NCI-H1930 (cell line): Measurements from ENCODE around the gene DLX6.
"Not testable (repeated sequence)": the region's sequence is repeated elsewhere in the genome, so short reads cannot be mapped to it uniquely, and the experiment has no call there.

ENCODE experiments used
- DNase-seq, 2 experiments: peaks; one replicate each; lab custom pipeline; 2025; lab: John Stamatoyannopoulos, UW

Gene DLX6

GRCh38 chr7:97022491-97023306, 17.3 kb downstream of the DLX6 start:
- peak in 1 of 2 experiments; percentile 42 for DNase-seq

GRCh38 chr7:97024209-97025129, 19.1 kb downstream of the DLX6 start, which contains the start of gene DLX5:
TSS of gene DLX5 (minus strand) at chr7:97024831. CDS start at chr7:97024623, 208 bp downstream.
- DNase-seq, result peak; percentile 91 to 92

DNA sequence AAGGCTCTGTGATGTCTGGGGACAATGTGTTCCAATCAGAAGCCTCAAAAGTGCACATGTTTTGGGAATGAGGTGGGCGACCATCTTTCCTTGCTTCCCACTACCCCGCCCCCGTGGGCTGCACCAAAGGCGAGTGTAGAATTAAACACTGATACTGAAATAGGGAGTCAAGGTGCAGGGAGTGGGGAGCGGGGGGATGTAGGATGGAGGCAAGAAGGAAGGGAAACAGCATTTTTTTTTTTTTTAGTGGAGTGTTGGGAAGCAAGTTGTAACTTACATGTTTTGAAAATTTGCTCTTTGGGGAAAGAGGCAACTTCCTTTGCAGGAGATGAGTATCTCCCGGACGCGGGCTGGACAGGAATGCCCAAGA, 19.8 kb downstream of the DLX6 start:
- DNase-seq, result peak; percentile 86 to 87

DNA sequence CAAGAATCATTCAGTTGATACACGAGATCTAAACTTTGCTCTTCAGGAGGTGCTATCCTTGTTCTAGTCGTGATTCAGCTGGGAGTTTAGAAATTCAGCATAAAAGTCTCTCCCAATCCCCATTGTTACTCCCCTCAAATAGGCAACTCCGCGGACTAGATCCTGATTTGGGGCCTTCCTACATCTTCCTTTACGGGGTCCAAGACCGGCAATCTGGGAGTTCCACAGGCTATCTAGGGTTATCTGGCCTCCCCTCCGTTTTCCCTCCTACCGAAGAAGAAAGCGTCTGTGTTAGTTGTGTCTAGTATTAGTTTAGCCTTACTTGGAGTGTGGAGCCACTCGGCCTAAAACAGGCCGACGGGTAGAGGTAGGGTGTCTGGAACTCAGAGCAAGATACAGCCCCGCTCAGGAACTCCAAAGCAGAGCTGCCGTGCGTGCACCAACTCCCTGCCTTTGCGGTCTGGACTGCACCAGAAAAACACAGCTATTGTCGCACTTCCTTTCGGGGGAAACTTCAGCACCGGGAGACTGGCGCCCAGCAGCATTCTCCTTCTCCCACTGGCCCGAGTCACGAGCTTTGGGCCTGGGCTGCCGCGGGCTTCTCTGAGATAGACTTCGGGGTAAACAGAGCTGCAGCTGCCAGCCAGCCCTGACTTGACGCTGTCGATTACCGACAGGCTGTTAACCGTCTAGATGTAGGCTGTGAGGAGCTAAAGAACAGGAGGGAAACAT, 20.8 kb downstream of the DLX6 start:
- DNase-seq, result peak; percentile 46 to 69

GRCh38 chr7:97026715-97027426, 21.5 kb downstream of the DLX6 start:
- no peak for DNase-seq

- DNase-seq, result peak in 1 of 2 experiments; percentile 91
Measured at GRCh38 chr7:97027427-97028234, 22.3 kb downstream of the DLX6 start.

DNA sequence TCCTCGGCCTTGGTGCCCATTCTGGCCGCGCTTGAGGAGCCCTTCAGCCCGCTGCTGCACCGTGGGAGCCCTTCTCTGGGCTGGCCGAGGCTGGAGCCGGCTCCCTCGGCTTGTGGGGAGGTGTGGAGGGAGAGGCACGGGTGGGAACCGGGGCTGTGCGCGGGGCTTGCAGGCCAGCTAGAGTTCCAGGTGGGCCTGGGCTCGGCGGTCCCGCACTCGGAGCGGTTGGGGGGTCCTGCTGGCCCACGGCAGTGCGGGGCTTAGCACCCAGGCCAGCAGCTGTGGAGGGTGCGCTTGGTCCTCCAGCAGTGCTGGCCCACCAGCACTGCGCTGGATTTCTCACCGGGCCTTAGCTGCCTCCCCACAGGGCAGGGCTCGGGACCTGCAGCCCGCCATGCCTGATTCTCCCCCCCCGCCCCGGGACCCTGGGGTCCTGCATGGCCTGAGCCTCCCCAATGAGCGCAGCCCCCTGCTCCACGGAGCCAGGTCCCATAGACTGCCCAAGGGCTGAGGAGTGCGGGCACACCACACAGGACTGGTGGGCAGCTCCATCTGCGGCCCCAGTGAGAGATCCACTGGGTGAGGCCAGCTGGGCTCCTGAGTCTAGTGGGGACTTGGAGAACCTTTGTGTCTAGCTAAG, 29.0 kb downstream of the DLX6 start:
- DNase-seq, result not testable (repeated sequence)

GRCh38 chr7:97039374-97040065, 34.2 kb downstream of the DLX6 start:
- no peak for DNase-seq

DNA sequence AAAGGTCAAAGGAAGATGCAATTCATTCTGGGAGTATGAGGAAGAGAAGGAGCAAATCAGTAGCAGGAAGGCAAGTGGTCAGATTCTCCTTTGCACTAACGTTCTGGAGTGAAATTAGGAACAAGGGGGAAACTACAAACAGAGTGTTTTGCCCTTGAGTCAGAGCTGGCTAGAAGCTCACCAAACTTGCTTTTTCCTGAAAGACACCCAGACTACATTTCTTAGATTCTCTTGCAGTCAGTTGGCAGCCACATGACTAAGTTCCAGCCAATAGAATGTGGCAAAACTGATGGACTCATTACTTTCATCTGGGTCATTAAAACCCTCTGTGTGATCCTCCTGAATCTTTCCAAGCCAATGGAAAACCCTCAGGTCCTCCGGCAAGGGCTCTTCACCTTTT, 37.9 kb downstream of the DLX6 start:
- no peak for DNase-seq
